CD4-positive, alpha-beta T cell treated with Interleukin-17A for 1 hour (primary cell): Measurements from ENCODE around the gene RALGAPB.
"Not testable (repeated sequence)": the region's sequence is repeated elsewhere in the genome, so short reads cannot be mapped to it uniquely, and the experiment has no call there.

ENCODE experiments used
- DNase-seq: peaks from one replicate; pipeline ENCODE4 v3.0.0-alpha.2; 2020

The RALGAPB gene

DNA sequence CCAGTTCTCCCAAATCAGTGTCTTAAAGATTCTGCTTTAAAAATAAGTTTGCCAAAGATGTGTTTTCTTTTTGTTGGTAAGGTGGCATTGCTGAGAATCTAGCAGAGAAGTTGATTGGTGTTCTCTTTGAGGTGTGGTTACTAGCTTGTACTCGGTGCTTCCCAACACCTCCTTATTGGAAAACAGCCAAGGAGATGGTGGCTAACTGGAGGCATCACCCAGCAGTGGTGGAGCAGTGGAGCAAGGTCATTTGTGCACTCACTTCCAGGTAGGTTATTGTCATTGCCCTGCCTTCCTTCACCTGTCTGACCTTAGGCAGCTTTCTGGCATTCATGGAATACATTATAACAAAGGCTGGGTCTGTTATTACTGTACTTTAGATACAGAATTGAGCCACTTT, 26.7 kb downstream of the RALGAPB start:
- DNase-seq = no peak

GRCh38 chr20:38501858-38502436, 29.3 kb downstream of the RALGAPB start:
- DNase-seq = no peak

- no peak for DNase-seq
Measured at GRCh38 chr20:38504368-38505090, 31.9 kb downstream of the RALGAPB start.

DNA sequence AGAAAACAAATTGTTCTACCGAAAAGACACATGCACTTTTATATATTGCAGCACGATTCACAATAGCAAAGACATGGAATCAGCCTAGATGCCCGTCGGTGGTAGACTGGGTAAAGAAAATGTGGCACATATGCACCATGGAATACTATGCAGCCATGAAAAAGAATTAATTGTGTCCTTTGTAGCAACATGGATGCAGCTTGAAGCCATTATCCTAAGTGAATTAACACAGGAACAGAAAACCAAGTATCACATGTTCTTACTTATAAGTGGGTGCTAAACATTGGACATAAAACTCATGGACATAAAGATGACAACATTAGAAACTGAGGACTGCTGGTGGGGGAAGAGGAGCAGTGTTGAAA, 32.4 kb downstream of the RALGAPB start:
- DNase-seq = no peak

GRCh38 chr20:38511726-38512125, 39.1 kb downstream of the RALGAPB start:
- DNase-seq = not testable (repeated sequence)

DNA sequence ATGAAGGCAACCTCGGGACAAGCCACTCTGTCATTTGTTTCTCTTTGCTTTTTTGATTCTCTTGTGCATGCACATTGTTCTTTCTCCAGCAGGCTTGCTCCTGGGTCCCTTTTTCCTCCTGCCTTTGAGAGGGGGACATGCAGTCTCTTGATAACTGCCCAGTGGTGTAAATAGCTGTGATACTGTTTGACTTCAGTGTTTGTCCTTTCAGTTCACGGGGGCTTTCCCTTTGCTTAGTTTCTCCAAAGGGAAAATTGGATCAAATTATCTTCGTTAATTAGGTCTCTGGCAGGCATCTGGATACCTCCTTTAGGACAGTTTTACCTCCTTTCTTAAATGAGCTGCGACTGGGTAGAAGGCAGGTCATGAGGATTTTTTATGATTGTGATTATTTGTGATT, 41.5 kb downstream of the RALGAPB start:
- DNase-seq = no peak

GRCh38 chr20:38514947-38515346, 42.3 kb downstream of the RALGAPB start:
- DNase-seq = no peak

DNA sequence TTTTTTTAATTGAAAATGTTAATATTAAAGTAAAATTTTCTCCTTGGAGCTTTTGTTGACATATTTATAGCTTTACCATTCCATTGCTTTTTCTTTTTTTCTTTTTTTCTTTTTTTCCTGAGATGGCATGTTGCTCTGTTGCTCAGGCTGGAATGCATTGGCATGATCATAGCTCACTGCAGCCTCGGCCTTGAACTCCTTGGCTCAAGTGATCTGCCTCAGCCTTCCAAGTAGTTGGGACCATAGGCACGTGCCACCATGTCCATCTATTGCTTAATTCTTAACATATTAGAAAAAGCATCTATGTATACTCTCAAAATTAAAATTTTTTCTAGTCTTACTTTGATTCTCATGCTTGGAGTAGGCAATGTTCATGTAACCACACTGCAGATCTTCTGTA, 43.0 kb downstream of the RALGAPB start:
- no peak for DNase-seq

DNA sequence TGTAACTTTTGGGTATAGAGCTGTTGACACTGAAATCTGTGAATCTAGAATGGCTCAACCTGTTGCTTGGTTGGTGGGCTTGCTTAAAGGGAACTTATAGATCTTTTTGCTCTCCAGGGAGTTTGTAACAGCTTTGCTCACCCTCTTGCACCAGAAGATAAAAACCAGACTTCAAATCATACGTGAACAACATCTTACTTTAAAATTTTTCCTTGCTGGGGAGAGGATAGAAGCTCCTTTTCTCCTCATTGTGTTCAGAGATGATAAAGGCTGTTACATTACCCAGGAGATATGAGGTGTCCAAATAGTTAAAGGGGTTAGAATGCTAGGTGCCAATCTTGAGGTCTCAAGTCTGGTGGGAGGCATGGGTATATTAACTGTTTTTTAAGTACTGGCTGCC, 46.8 kb downstream of the RALGAPB start:
- DNase-seq = no peak

DNA sequence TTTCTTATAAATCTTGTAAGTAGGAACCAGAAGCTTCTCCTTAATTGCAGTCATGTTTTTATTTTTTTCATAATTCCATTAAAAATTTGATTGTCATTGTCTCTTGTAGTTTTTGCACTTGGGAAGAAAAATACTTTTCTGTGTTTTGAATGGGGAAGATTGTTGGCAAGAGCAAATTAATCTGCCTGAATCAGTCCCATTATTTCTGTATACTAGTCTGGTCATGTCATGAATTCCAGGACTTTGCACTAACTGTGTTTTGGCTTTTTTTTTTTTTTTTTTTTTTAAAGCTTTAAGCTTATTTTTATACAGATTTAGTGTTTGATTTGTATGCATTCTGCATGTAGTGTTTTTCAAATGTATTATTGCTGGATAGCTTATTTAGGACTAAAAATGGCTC, 47.6 kb downstream of the RALGAPB start:
- no peak for DNase-seq

GRCh38 chr20:38523697-38524096, 51.1 kb downstream of the RALGAPB start:
- DNase-seq = no peak

- DNase-seq = no peak
Measured at GRCh38 chr20:38528167-38528566, 55.5 kb downstream of the RALGAPB start.

- DNase-seq = no peak
Measured at GRCh38 chr20:38531021-38531420, 58.4 kb downstream of the RALGAPB start.

DNA sequence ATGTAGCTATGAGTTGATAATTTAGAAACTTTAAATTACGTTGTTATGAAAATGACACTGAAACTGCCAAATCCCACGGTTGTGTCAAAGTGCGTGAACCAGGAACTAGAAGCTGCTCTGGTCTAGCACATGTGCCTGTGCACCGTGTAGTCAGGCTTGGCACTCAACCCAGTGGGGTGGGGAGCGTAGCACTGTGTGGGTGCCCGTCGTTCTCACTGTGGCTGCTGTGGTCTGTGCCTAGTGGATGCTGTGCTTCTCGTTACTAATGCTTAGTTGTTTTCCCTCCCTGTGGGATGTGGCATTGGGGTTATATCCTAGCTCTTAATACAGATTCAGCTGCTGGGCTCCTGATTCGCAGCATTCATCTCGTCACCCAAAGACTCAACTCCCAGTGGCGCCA, 62.1 kb downstream of the RALGAPB start:
- DNase-seq = no peak

DNA sequence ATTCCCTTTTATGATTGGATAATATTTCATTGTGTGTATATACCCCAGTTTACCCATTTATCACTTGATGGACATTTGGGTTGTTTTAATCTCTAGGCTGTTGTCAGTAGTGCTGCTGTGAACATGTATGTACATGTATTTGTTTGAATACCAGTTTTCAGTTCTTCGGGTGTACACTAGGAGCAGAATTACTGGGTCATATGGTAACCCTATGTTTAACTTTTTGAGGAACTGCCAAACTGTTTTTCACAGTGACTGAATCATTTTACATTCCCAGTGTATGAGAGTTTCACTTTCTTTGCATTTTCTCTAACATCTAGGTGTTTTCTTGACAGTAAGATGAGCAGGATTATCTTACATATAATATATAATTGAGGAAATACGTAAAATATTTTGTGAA, 63.7 kb downstream of the RALGAPB start:
- DNase-seq = no peak

GRCh38 chr20:38537176-38537575, 64.5 kb downstream of the RALGAPB start:
- no peak for DNase-seq

- no peak for DNase-seq
Measured at GRCh38 chr20:38538789-38539188, 66.1 kb downstream of the RALGAPB start.

GRCh38 chr20:38543014-38543906, 70.6 kb downstream of the RALGAPB start:
- DNase-seq = no peak

GRCh38 chr20:38545771-38546170, 73.1 kb downstream of the RALGAPB start:
- no peak for DNase-seq

GRCh38 chr20:38547288-38548085, 74.8 kb downstream of the RALGAPB start:
- DNase-seq = no peak

GRCh38 chr20:38548356-38549083, 75.9 kb downstream of the RALGAPB start:
- no peak for DNase-seq

DNA sequence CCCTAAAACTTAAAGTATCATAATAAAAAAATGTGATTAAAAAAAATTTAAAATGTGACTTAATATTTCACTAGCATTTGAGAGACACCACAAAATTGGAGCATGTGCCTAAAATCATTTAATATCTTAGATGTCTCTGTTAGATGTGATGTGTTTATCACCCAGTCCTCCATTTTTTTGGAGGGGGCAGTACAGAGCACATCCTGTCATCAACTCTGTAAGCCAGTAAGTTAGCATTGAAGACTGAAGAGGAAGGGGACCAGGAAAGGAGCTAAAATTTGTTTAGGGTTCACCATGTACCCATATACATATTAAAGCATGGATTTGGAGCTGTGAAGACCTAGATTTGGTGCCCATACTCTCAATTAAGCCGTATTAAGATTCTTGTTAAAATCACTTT, 77.6 kb downstream of the RALGAPB start:
- no peak for DNase-seq
